HL-60/S4 (cell line): ENCODE results near the gene HDAC11.

Experiments used
- in situ Hi-C: fragments of 300-500 bp; cut with MboI; formaldehyde crosslinking; loops from 2 replicates; pipeline ENCODE4 v1.14.3; 2022; ENCODE audit warnings: low sequenced_read_pairs

HDAC11 gene

DNA sequence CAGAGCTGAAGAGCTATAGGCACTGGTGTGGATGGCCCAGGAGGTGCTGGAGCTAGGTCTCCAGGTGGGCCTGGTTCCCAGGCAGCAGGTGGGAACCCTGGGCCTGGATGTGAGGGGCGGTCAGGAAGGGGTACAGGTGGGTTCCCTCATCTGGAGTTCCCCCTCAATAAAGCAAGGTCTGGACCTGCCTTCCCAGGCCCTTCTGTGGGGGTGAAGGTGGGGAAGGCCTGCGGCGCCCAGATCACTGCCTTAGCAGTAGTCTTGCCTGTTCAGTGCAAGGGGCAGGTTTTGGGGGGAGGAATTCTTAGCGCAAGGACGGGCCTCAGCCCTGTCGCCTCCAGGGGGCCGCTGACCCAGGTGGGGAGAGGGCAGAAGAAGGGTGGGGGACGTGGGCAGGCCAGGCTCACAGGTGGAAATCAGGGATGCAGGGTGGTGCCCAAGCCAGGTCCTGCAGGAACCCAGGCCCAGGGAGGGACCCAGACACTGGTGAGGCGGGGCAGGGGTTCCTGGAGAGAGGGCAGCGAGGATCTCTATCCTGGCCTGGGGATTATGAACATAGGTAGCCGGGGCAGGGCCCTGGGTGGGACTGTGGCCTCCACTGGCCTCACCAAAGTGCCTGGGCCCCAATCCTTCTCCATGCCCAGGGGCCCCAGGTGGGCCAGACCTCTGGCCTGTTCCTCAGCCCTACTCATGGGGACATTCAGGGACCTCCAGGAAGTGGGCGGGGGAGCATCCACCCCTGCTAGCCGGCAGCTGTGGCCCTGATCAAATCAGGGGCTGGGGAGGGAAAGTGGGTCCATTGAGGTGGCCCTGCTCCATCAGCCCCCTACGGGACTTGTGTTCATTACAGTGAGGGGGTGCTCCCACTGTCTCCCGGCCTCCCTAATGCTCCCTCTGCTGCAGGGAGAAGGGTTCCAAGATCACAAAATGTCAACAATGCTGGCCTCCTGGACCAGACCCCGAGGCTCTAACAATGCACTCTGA lies 25.3 kb downstream of the HDAC11 start:
- in situ Hi-C loops: no loop called here

- in situ Hi-C loops: no loop called here
Observed at GRCh38 chr3:13506239-13506638, 26.1 kb downstream of the HDAC11 start.

GRCh38 chr3:13506680-13507079 lies 26.6 kb downstream of the HDAC11 start:
- in situ Hi-C loops: no loop called here

DNA sequence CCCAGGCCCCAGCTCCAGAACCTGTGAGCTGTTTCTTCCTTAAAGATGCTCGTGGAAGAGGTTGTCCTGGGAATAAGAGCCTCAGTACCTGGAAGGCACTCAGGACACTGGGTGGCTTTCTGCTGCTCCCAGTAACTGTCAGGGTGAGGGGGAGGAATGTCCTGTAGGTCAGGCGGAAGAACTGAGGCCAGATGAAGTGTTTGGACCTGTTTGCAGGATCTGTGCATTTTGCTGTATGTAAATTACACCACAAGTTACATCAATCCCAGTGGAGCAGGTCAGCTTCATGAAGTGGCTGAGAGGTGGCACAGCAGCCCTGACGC lies 27.1 kb downstream of the HDAC11 start:
- in situ Hi-C loops: no loop called here

DNA sequence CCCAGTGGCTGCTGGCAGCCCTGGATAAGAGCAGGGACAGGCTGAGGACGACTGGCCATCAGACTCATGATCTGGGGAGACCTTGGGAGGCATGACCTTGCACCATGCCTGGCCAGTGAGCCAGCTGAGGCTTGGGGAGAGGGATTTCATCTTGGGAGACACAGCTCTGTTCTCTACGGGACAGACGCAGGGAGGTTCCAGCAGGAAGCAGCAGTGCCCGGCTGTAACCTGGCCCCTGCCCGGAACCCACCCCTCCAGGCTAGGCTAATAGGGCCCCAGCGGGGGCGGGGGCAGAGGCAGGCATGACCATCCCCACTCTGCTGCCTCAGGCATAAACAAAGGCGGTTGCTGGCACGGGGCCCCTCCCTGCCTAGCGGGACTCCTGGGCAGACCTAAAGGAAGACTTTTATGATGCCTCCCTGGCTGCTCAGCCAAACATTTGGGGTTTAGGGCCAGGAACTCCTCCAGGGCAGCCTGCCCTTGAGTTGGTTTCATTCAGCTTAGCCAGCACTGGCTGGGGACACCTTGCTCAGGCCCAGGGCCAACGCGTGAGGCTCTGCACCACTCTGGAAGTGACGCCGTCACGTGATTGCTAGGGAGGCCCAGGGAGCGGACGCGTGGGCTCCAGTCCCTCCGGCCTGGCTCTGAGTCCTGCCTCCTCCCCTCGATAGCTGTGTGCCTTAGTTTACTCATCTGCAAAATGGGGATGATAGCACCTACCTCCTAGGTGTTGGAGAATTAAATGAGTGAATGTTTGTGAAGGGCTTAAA lies 27.6 kb downstream of the HDAC11 start:
- in situ Hi-C loops: no loop called here

DNA sequence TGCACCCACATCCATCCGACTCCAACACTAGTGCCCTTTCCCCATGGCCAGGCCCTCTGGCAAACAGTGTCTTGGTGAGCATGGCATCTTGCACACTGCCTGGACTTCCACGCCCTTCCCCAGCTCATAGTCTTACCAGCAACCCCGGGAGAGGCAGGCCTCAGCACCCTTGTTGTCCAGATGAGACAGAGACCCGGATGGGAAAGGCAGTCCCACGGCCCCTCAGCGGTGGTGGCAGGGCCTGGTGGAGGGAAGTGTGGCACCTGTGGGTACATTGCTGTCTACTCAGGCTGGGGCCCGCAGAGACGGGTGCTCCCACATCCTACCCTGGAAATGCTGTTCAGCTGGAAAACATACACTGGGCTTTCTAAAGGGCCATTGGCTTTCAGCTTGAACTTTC lies 28.4 kb downstream of the HDAC11 start:
- in situ Hi-C loops: no loop called here

DNA sequence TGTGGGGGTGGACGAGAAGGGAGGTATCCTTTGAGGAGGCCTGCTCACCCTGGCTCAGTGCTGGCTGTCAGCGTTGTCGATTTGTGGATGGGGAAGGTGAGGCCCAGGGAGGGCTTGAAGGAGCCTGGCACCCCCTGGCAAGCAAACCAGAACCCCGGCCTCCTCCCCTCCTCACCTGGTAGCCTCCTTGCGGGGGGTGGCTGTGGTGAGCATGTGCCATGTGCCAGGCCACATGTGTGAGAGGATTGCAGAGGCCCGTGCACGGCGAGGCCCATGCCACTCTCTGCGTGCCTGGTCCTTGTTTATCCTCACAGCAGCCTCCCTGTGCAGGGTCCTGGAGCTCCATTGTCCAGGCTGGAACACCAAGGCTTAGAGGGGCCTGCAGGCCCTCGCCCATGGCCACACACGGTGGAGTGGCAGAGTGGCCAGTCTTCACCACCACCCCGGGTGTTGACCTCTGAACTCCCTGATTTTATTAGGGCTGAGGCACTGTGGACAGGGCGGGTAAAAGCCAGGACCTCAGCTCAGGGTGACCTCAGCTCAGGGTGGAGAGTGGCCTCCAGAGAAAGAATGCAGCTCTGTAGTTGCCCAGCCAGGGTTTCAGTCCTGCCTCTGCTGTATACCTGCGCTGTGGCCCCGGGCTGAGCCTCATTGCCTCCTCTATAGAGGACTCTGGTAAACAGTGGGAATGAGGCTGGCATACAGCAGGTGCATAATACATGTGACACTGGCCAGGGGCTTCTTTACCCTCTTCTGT lies 29.1 kb downstream of the HDAC11 start:
- in situ Hi-C loops: no loop called here

DNA sequence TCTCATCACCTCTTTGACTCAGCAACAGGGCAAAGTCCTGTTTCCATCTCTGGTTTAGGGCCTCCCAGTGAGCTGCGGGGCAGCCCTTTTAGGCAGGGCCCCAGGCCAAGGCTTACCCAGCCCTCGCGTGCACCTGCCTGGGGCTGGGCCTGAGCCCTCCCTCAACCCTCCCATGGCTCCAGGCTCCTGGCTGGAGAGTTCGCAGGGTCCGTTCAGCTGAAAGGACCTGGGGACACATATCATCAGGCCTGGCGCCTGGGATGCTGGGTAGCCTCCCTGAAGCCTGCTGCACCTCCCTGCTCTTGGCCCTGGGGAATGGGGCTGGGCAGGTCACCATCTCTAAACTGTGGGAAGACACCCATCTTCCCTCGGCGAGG lies 29.7 kb downstream of the HDAC11 start:
- in situ Hi-C loops: no loop called here

DNA sequence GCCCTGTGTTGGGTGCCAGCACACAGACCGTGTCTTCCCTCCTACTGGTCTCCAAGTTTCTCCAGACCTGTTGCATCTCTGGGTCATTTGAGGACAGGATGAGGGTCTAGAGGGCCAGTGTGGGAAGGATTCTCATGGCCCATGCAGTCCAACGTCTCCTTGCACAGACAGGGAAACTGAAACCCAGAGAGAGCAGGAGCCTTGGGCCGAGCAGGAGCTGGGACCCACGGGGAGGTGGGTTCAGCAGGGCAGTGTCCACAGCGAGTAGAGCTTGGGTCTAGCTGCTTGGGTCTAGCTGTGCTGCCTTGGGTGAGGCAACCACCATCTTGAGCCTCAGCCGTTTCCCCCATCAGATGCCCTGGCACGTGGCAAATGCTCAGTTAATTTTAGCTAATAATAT lies 32.3 kb downstream of the HDAC11 start:
- in situ Hi-C loops: no loop called here

GRCh38 chr3:13513051-13513912 lies 33.2 kb downstream of the HDAC11 start:
- in situ Hi-C loops: no loop called here

DNA sequence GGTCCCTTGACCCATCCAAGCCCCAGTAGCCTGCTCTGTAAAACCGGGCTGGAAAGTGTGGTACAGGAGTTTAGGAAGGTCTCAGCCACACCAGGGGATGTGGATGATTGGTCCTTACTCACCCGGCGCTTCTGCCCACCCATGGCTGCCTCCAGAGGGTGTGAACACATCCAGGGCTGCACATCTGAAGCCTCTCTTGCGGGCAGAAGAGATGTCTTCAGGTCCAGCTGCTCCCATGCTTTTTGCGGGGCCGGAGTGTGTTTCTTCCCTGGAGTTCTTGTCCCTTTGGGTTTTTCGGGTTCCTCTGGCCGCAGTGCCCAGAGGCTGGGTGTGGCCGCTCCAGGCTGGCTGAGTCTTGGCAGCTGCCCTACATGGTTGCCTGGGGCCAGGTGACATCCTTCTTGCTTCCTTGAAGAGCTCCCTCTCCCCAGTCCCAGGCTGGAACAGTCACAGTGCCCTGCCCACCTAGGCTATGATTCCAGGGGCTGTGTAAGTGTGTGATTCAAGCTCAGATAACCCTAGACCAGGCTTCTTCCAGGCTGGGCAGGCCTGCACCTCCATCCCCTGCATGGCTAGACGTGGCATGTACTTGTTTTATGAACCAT lies 33.9 kb downstream of the HDAC11 start:
- in situ Hi-C loops: no loop called here

DNA sequence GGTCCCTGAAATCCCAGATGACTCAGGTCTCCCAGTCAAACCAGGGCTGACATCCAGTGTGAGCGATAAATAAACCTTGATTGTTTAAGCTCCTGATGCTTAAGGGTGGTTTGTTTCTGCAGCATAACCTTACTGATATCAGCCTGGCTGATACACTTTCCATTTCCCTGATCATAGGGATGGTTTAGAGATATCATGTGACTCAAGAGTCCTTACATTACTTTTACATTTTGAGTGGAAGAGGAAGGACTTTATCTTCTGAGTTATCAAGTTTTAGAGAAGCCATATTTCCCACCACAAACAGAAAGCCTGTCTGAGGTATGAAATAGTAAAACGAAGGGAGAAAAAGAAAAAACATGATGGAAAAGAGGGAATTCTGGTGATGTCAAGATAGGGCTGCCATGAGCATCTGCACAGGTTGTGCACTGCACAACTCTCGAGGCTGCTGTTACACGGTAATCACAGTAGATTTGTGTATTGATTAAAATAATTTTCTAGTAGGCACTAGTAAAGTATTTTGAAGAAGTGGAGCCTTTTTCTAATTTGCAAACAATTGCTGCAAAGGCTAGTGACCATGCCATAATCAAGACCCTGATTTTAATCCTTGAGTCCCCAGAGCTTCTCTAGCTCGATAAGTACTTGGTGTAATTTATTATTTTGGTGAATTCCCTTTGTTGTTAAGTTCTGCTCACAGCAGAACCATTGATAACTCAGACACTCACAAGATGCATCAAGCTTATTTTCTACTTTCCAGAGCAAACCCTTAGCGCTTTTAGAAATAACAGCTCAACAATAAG lies 34.7 kb downstream of the HDAC11 start:
- in situ Hi-C loops: no loop called here

GRCh38 chr3:13515786-13516759 lies 36.0 kb downstream of the HDAC11 start:
- in situ Hi-C loops: no loop called here

DNA sequence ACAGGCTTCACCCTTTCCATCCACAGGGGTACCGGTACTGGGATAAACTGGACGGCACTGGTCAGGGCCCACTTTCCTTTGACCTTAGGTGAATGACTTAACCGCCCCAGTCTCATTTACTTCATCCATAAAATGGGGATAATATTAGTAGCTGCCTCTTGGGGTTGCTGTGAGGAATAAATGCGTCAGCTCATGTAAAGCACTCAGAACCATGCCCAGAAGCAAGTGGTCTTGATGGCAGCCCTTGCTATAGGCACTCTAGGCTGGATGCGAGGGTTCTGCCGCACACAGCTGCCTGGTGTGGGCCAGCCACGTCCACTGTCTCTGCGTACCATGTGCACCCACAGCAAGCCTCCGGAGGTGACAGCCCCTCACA lies 36.6 kb downstream of the HDAC11 start:
- in situ Hi-C loops: no loop called here

GRCh38 chr3:13517253-13517977 lies 37.3 kb downstream of the HDAC11 start:
- in situ Hi-C loops: no loop called here

GRCh38 chr3:13518516-13518953 lies 38.4 kb downstream of the HDAC11 start:
- in situ Hi-C loops: no loop called here

DNA sequence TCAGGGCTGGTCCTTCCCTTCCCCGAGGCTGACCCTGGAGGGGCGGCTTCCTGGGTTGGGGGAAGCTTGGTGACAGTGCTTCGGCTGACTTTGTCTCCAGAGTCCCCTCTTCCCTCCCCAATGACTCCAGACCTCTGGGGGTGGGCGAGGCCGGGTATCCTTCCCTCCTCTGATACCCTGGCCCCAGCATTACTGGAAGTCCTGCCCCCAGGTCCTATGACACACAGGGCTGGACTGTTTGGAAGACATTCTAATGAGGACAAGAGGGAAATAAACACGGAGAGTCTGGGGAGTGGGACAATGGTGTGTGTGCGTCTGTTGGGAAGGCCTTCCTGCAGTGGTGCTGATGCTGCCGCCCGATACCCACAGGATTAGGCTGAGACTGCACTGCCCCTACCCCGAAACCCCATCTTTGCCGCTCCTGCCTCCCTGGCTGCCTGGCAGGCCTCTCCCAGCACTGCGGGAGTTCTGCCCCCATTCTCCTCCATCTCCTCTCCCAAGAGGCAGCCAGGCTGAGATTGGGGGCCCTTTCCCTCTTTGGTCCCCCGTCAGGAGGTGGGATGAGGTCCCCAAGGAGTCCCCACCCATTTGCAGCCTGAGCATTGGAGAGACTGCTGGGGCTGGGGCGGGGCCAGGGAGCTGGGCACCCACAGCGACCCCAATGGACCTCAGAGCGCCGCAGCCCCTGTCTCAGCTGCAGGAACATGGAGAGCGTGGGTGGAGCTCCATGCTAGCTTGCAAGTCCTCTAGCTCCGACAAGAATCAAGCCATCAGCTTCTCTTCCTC lies 39.1 kb downstream of the HDAC11 start:
- in situ Hi-C loops: no loop called here
